ENCODE measurements around the gene ACO2.

DNA sequence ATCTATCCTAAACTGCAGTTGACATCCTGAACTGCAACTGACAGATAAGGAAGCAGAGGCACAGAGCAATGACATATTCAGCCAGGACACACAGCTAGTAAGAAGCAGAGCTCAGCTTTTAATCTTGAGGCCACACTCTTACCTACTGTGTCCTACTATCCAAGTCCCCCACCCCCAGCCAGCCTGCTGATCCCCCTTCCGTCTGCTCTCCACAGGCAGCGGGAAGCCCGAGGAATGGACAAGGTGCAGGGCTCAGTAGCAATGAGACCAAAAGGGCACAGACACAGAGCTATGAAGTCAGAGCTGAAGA lies 71.0 kb downstream of the ACO2 start:
- TF ChIP-seq, protein P1, sequence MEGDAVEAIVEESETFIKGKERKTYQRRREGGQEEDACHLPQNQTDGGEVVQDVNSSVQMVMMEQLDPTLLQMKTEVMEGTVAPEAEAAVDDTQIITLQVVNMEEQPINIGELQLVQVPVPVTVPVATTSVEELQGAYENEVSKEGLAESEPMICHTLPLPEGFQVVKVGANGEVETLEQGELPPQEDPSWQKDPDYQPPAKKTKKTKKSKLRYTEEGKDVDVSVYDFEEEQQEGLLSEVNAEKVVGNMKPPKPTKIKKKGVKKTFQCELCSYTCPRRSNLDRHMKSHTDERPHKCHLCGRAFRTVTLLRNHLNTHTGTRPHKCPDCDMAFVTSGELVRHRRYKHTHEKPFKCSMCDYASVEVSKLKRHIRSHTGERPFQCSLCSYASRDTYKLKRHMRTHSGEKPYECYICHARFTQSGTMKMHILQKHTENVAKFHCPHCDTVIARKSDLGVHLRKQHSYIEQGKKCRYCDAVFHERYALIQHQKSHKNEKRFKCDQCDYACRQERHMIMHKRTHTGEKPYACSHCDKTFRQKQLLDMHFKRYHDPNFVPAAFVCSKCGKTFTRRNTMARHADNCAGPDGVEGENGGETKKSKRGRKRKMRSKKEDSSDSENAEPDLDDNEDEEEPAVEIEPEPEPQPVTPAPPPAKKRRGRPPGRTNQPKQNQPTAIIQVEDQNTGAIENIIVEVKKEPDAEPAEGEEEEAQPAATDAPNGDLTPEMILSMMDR (IDR thresholded peaks at IDR 0.05; ENCODE audit: low read depth, low read length): no peak
- no peak for TF ChIP-seq EZH2phosphoT487 (IDR thresholded peaks at IDR 0.05; ENCODE audit: low read depth)
